Panc1 (cell line): ENCODE measurements around the gene RIN2.

Experiments used
- CTCF ChIP-seq: fragments of 450-650 bp; IDR thresholded peaks from 2 replicates; pipeline ENCODE4 v1.5.1; 2017; ENCODE audit warnings: mild to moderate bottlenecking
- POLR2AphosphoS5 ChIP-seq: IDR thresholded peaks from 2 replicates; pipeline ENCODE4 v1.6.1; 2012; ENCODE audit warnings: mild to moderate bottlenecking, low read depth, low read length, moderate library complexity

DNA sequence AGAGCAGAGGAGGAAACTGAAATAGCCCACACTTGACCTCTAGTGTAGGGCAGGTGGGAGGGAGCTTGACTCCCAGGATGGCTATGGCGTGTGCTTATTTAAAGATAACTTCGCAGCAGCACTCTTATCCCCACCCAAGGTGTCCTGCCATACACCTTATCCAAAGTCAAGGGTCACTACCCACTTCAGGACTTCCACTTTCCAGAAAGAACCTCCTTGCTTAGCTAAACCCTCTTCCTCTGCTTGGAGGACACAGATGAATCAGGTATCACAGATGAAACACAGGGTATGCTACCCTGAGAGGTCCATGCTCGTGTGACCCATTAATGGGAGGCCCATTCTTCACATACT, 2.3 kb downstream of the RIN2 start:
- TF ChIP-seq CTCF = no peak
- no peak for TF ChIP-seq POLR2AphosphoS5
